HG02588 (cell line): ENCODE measurements around the gene SIK3.
"Not testable (repeated sequence)": the region's sequence is repeated elsewhere in the genome, so short reads cannot be mapped to it uniquely, and the experiment has no call there.

Source experiments
- ATAC-seq: cut with Tn5 transposase; IDR thresholded peaks from one replicate; pipeline ENCODE4 v1.9.1; 2021; ENCODE audit warnings: mild to moderate bottlenecking, moderate library complexity; ENCODE audit not compliant: unreplicated experiment

The SIK3 gene

GRCh38 chr11:116808262-116809175, 289.7 kb downstream of the SIK3 start:
- no peak for ATAC-seq

- ATAC-seq: no peak
Measured at GRCh38 chr11:116807601-116808261, 290.5 kb downstream of the SIK3 start.

- no peak for ATAC-seq
Measured at GRCh38 chr11:116804001-116804400, 294.2 kb downstream of the SIK3 start.

GRCh38 chr11:116801662-116802061, 296.6 kb downstream of the SIK3 start:
- ATAC-seq: not testable (repeated sequence)

GRCh38 chr11:116800610-116801009, 297.6 kb downstream of the SIK3 start:
- ATAC-seq: no peak

GRCh38 chr11:116798368-116798767, 299.9 kb downstream of the SIK3 start:
- ATAC-seq: no peak

GRCh38 chr11:116797816-116798215, 300.4 kb downstream of the SIK3 start:
- ATAC-seq: no peak

- no peak for ATAC-seq
Measured at GRCh38 chr11:116796548-116796947, 301.7 kb downstream of the SIK3 start.

GRCh38 chr11:116794851-116795250, 303.4 kb downstream of the SIK3 start:
- no peak for ATAC-seq

- ATAC-seq: no peak
Measured at GRCh38 chr11:116793772-116794097, 304.5 kb downstream of the SIK3 start.
